ENCODE measurements around the gene TERT. TPM values are rescaled to one million over a fixed set of nuclear protein-coding genes. Genes with fewer than 3 reads are reported as not detected.
"Not testable (repeated sequence)": the region's sequence is repeated elsewhere in the genome, so short reads cannot be mapped to it uniquely, and the experiment has no call there.

The TERT gene
- total and polyA plus RNA-seq, 7 donors = 2.9 TPM; not detected in 6

DNA sequence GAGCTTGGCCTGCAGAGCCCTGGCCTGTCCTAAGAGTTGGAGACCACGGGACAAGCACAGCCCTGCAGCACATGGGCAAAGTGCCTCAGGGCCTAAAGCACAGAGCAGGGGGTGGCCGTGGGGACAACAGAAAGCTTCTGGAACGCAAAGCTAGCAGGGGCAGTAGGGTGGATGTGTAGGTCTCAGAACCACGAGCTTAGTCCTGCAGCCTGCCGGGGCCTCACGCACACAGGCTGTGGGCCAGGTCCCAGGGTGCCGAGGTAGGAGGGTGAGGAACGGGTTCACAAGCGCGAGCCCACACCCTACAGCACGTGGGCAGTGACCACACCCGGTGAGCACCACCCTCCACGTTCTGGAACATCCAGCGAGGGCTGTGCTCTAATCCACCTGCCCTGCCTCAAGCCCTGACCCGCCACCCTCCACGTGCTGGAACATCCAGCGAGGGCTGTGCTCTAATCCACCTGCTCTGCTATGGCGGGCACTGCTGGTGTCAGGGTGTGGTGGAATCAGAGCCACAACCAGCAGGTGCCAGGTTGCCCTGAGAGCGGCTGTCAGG lies 40.8 kb upstream of the TERT start:
- no peaks in the 10 kb centered on the region for H3K9me3 ChIP-seq
- no peak for TF ChIP-seq EP300 (IDR thresholded peaks at IDR 0.05)
- TF ChIP-seq POLR2AphosphoS5 (IDR thresholded peaks at IDR 0.05) = no peak
- no peak for TF ChIP-seq CTCF (IDR thresholded peaks at IDR 0.05)
- no peak for TF ChIP-seq POLR2A (IDR thresholded peaks at IDR 0.05)
- 64 to 83% methylated on average over 19 of the region's 19 CpGs for whole genome bisulfite sequencing, 2 donors
- intact Hi-C loops (cut with DNase I) = no loop called here
- H3K27ac ChIP-seq = no peak overlapping the region
- H3K4me3 ChIP-seq = no peak overlapping the region
- H3K4me1 ChIP-seq = no peaks in the 10 kb centered on the region
- no peaks in the 10 kb centered on the region for H3K27me3 ChIP-seq
- peaks cover 23 to 97% (median 72%) of the 10 kb centered on the region in 4 donors for H3K36me3 ChIP-seq
- no peak for DNase-seq

DNA sequence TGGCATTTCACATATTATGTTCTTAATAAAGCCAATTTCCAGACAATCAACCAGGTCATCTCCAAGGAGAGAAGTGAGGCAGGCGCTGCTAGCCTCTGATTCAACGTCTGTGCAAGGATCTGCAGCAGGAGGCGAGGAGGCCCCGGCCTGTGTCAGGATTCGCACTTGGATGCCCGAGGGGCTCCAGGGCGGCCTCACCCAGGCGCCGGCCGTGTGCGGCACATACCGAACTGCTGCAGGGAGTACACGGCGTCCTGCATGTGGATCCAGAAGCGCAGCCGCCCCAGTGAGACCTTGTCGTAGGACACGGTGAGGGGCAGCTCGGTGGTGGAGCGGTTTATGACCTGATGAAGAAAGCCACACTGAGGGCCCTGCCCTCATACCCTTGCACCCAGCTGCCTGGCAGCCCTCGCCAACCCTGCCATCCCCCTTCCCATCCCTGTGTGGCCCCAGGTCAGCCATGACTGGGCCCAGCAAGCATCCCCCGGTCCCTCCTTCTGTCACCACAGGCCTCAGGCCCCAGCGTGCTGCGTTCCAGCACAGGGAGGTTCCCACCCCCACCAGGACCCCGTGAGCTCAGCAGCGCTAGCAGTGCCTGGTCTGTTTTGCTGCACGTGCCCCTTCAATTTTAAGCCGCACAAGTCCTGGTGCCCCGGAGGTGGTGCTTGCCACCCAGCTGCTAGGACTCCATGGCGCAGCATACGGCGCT lies 40.1 kb upstream of the TERT start:
- Histone ChIP-seq H3K4me3 (no peak overlapping the region), H3K27me3 (no peaks in the 10 kb centered on the region), H3K36me3 (peaks cover 23 to 97% (median 70%) of the 10 kb centered on the region in 4 donors), H3K27ac (no peak overlapping the region), H3K4me1 (no peaks in the 10 kb centered on the region), H3K9me3 (no peaks in the 10 kb centered on the region)
- DNase-seq = no peak
- TF ChIP-seq CTCF (IDR thresholded peaks at IDR 0.05) (no peak), POLR2AphosphoS5 (IDR thresholded peaks at IDR 0.05) (no peak), EP300 (IDR thresholded peaks at IDR 0.05) (no peak), POLR2A (IDR thresholded peaks at IDR 0.05) (no peak)
- WGBS, 2 donors = 96% methylated on average over 32 of the region's 32 CpGs
- intact Hi-C loops (cut with DNase I) = no loop called here

GRCh38 chr5:1333986-1334385 lies 39.1 kb upstream of the TERT start:
- DNase-seq = no peak
- Histone ChIP-seq H3K36me3 (peaks cover 21 to 91% (median 67%) of the 10 kb centered on the region in 4 donors), H3K4me3 (no peak overlapping the region), H3K27me3 (no peaks in the 10 kb centered on the region), H3K4me1 (no peaks in the 10 kb centered on the region), H3K27ac (no peak overlapping the region), H3K9me3 (no peaks in the 10 kb centered on the region)
- intact Hi-C loops (cut with DNase I) = no loop called here
- no peak for TF ChIP-seq EP300 (IDR thresholded peaks at IDR 0.05)
- TF ChIP-seq CTCF (IDR thresholded peaks at IDR 0.05) = no peak
- no peak for TF ChIP-seq POLR2AphosphoS5 (IDR thresholded peaks at IDR 0.05)
- WGBS, 2 donors = 93 to 97% methylated on average over 14 of the region's 14 CpGs

DNA sequence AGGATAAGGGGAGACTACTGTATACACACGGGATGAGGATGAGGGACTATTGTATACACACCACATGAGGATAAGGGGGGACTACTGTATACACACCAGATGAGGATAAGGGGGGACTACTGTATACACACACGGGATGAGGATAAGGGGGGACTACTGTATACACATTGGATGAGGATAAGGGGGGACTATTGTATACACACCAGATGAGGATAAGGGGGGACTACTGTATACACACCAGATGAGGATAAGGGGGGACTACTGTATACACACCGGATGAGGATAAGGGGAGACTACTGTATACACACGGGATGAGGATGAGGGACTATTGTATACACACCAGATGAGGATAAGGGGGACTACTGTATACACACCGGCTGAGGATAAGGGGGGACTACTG lies 38.4 kb upstream of the TERT start:
- WGBS, 2 donors = 91 to 94% methylated on average over 5 of the region's 5 CpGs
- intact Hi-C loops (cut with DNase I) = not testable (repeated sequence)

DNA sequence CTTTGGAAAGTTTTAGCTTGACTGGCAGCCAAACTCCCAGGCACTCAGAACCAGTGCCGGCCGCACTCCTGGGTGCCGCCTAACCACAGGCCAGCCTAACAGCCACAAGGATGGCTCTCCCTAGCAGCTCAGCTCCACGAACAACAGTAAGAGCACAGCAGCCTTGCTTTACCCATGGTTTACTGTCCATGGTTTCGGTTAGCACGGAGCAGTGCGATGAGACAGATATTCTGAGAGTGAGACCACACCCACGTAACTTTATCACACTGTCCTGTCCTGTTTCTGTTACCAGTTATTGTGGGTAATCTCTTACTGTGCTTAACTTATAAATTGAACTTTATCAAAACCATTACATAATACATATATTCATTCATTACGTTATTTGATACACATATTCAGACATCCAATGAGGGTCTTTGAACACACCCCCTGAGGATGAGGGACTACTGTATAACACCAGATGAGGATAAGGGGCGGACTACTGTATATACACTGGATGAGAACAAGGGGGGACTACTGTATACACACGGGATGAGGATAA lies 37.7 kb upstream of the TERT start:
- Histone ChIP-seq H3K36me3 (peaks cover 11 to 77% (median 56%) of the 10 kb centered on the region in 4 donors), H3K9me3 (no peaks in the 10 kb centered on the region), H3K4me3 (no peak overlapping the region), H3K4me1 (peaks cover 0 to under 1% (median 0%) of the 10 kb centered on the region in 4 donors), H3K27ac (no peak overlapping the region), H3K27me3 (no peaks in the 10 kb centered on the region)
- no peak for TF ChIP-seq POLR2AphosphoS5 (IDR thresholded peaks at IDR 0.05)
- TF ChIP-seq CTCF (IDR thresholded peaks at IDR 0.05) = no peak
- no peak for TF ChIP-seq POLR2A (IDR thresholded peaks at IDR 0.05)
- TF ChIP-seq EP300 (IDR thresholded peaks at IDR 0.05) = no peak
- intact Hi-C loops (cut with DNase I) = no loop called here
- no peak for DNase-seq
- 89% methylated on average over 11 of the region's 11 CpGs for WGBS, 2 donors

More for the DNA sequence above, 38.4 kb upstream of the TERT start:
- H3K36me3 ChIP-seq = peaks cover 14 to 84% (median 61%) of the 10 kb centered on the region in 4 donors
- H3K9me3 ChIP-seq, H3K4me3 ChIP-seq, H3K27me3 ChIP-seq, H3K4me1 ChIP-seq, DNase-seq, H3K27ac ChIP-seq: not testable (repeated sequence)

Measured in sigmoid colon (tissue), 7 donors.